Measurements from ENCODE around the gene SETBP1. TPM values are rescaled to one million over a fixed set of nuclear protein-coding genes. Genes with fewer than 3 reads are reported as not detected.
A peak's percentile ranks its signal among the peaks of the same experiment; 100 is the strongest.

Gene SETBP1
- total and polyA plus RNA-seq, 2 of the 13 experiments (the other 11 are each of a cell fraction or from before 2014, with no cell fraction given), result 0.18 to 0.65 TPM

- TF ChIP-seq, protein P1, sequence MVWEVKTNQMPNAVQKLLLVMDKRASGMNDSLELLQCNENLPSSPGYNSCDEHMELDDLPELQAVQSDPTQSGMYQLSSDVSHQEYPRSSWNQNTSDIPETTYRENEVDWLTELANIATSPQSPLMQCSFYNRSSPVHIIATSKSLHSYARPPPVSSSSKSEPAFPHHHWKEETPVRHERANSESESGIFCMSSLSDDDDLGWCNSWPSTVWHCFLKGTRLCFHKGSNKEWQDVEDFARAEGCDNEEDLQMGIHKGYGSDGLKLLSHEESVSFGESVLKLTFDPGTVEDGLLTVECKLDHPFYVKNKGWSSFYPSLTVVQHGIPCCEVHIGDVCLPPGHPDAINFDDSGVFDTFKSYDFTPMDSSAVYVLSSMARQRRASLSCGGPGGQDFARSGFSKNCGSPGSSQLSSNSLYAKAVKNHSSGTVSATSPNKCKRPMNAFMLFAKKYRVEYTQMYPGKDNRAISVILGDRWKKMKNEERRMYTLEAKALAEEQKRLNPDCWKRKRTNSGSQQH (CRISPR knock-in tag; IDR thresholded peaks at IDR 0.05; ENCODE audit: low read depth), result no peak
These were observed 125.0 kb downstream of the SETBP1 start (continued) for GRCh38 chr18:44805643-44806042.

DNA sequence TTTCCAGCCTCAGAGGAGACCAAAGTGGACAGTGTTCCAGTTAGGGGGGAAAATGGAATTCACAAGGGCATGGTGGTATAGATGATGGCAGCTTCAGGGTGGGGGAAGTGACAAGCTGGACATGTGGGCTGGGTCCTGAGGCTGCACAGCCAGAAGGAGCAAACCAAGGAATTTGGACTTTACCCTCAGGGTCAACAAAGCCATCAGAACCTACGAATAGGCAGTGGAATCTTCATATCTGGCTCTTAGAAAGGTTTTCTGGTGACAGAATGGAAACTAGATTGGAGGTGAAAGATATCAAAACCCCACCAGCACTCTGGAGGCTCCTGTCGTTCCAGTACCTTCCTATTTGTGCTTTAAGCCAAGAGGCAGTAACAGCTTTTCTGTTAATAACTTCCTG is 127.1 kb downstream of the SETBP1 start:
- ATAC-seq (peak; percentile 80), FAIRE-seq (no peak), DNase-seq (ENCODE audit: low spot score) (peak; percentile 46)
- Histone ChIP-seq H3K9me3 (ENCODE audit: low read length) (no peaks in the 10 kb centered on the region; the same call in 1 of the 2 replicates), H2AFZ (ENCODE audit: low read length) (no peak overlapping the region), H3K4me3 (replicated peaks in 1 of 3; ENCODE audit: insufficient read depth in 1 of 3, low read depth in 2 of 3, low read length in 3 of 3) (no peak overlapping the region), H3K9ac (ENCODE audit: insufficient read depth, low read depth, low read length) (no peak overlapping the region), H3K4me1 (ENCODE audit: insufficient read depth, low read length) (peaks cover 19% of the 10 kb centered on the region), H3K4me2 (ENCODE audit: low read depth, low read length) (no peak overlapping the region), H3K27ac (ENCODE audit: extremely low read length, insufficient read depth, low read length) (no peak overlapping the region), H3K27me3 (ENCODE audit: control insufficient read depth in 1 of 2, insufficient read depth in 2 of 2, low read length in 2 of 2) (no peaks in the 10 kb centered on the region), H3K79me2 (ENCODE audit: insufficient read depth, low read length) (no peaks in the 10 kb centered on the region), H3K36me3 (replicated peaks in 1 of 2; ENCODE audit: control insufficient read depth in 1 of 2, insufficient read depth in 2 of 2, low read length in 2 of 2) (no peaks in the 10 kb centered on the region), H4K20me1 (ENCODE audit: insufficient read depth, low read length) (no peaks in the 10 kb centered on the region)
- in situ Hi-C loops (cut with HindIII; ENCODE audit: extremely low pct_ligation_motif_present, low pct_unique_long_range_greater_than_20kb) (no loop called here), intact Hi-C loops (cut with micrococcal nuclease; ENCODE audit: unreplicated experiment) (no loop called here)
- 0% methylated on average over 2 of the region's 2 CpGs for WGBS (ENCODE audit: low lambda C conversion rate)
- POLR2A ChIA-PET, result no interaction called here
- BruUV-seq (replicated peaks), result no TSS peak
- CTCF ChIA-PET (ENCODE audit: low intra/inter-chr PET ratio, low total read pairs), result no interaction called here
- TF ChIP-seq HNRNPLL (IDR thresholded peaks at IDR 0.05; ENCODE audit: low read depth, low read length, poor library complexity, severe bottlenecking) (no peak), XRCC5 (optimal IDR thresholded peaks at IDR 0.05; ENCODE audit: low read length) (no peak), CBX2 (IDR thresholded peaks at IDR 0.05; ENCODE audit: low read depth, low read length) (no peak), CBX2 (CRISPR knock-in tag; IDR thresholded peaks at IDR 0.05; ENCODE audit: low read depth) (no peak), PHF21A (CRISPR knock-in tag; IDR thresholded peaks at IDR 0.05) (no peak), PAWR (CRISPR knock-in tag; IDR thresholded peaks at IDR 0.05; ENCODE audit: borderline replicate concordance) (no peak), ZNF781 (CRISPR knock-in tag; IDR thresholded peaks at IDR 0.05; ENCODE audit: borderline replicate concordance, not compliant biosample characterization) (no peak), ZNF549 (CRISPR knock-in tag; IDR thresholded peaks at IDR 0.05) (no peak), PRDM10 (CRISPR knock-in tag; IDR thresholded peaks at IDR 0.05; ENCODE audit: low read depth) (0 out of 2 replicates have a peak, but pooled peaks have one; percentile 38), ZBTB1 (CRISPR knock-in tag; IDR thresholded peaks at IDR 0.05; ENCODE audit: borderline replicate concordance) (no peak), NR2F1 (CRISPR knock-in tag; IDR thresholded peaks at IDR 0.05) (no peak), ZNF543 (CRISPR knock-in tag; IDR thresholded peaks at IDR 0.05) (no peak), ATF7 (IDR thresholded peaks at IDR 0.05) (no peak), ATF7 (CRISPR knock-in tag; IDR thresholded peaks at IDR 0.05) (no peak), CAMTA2 (CRISPR knock-in tag; IDR thresholded peaks at IDR 0.05; ENCODE audit: borderline replicate concordance) (no peak), GATAD1 (CRISPR knock-in tag; IDR thresholded peaks at IDR 0.05) (no peak)
- TF ChIP-seq, protein P2, sequence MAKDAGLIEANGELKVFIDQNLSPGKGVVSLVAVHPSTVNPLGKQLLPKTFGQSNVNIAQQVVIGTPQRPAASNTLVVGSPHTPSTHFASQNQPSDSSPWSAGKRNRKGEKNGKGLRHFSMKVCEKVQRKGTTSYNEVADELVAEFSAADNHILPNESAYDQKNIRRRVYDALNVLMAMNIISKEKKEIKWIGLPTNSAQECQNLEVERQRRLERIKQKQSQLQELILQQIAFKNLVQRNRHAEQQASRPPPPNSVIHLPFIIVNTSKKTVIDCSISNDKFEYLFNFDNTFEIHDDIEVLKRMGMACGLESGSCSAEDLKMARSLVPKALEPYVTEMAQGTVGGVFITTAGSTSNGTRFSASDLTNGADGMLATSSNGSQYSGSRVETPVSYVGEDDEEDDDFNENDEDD (CRISPR knock-in tag; IDR thresholded peaks at IDR 0.05; ENCODE audit: borderline replicate concordance), result no peak
